ENCODE results near the gene KLHL5. TPM values are rescaled to one million over a fixed set of nuclear protein-coding genes. Genes with fewer than 3 reads are reported as not detected.

Gene KLHL5
- total RNA-seq, 2 experiments from 2014 or later: 34.4 to 59.8 TPM

DNA sequence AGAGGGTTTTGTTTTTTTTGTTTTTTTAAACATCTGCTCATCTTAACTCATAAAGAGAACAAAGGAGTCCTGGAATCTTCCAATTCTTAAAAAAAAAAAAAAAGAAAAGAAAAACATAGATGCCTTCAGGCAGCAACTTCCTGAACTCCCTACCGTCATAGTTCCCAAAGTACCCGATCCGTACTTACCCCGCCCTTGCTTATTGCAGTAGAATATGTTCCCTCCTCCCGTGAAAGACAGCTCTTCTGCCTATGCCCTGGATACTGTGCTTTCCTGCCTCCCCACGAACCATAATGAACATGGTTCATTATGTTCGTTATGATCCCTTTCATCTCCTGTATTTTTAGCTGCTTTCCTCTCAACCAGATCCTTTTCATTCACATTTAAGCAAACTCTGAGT lies 40.3 kb downstream of the KLHL5 start:
- no peak for TF ChIP-seq EZH2phosphoT487 (IDR thresholded peaks at IDR 0.05; ENCODE audit: borderline replicate concordance, low read depth, low read length)
- TF ChIP-seq, protein P1, sequence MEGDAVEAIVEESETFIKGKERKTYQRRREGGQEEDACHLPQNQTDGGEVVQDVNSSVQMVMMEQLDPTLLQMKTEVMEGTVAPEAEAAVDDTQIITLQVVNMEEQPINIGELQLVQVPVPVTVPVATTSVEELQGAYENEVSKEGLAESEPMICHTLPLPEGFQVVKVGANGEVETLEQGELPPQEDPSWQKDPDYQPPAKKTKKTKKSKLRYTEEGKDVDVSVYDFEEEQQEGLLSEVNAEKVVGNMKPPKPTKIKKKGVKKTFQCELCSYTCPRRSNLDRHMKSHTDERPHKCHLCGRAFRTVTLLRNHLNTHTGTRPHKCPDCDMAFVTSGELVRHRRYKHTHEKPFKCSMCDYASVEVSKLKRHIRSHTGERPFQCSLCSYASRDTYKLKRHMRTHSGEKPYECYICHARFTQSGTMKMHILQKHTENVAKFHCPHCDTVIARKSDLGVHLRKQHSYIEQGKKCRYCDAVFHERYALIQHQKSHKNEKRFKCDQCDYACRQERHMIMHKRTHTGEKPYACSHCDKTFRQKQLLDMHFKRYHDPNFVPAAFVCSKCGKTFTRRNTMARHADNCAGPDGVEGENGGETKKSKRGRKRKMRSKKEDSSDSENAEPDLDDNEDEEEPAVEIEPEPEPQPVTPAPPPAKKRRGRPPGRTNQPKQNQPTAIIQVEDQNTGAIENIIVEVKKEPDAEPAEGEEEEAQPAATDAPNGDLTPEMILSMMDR (conservative IDR thresholded peaks at IDR 0.05; ENCODE audit: low read length): no peak
- no peaks in the 10 kb centered on the region for H3K9me3 ChIP-seq (ENCODE audit: low read length)
- H3K4me2 ChIP-seq (ENCODE audit: low read length): no peak overlapping the region
- no peak overlapping the region for H3K4me3 ChIP-seq (ENCODE audit: low read depth, low read length, poor library complexity, severe bottlenecking)
- DNase-seq (ENCODE audit: low spot score): no peak
- H3K79me2 ChIP-seq (ENCODE audit: insufficient read depth, low read depth, low read length): no peaks in the 10 kb centered on the region
- POLR2A ChIA-PET: no interaction called here
- H3K4me1 ChIP-seq (ENCODE audit: insufficient read depth, low read length, poor library complexity, severe bottlenecking): no peaks in the 10 kb centered on the region
- no peaks in the 10 kb centered on the region for H3K9me2 ChIP-seq (ENCODE audit: insufficient read depth, low read length)
- BruUV-seq (replicated peaks): TSS peak; percentile 31
- CTCF ChIA-PET (ENCODE audit: unreplicated experiment): no interaction called here
- no peak overlapping the region for H2AFZ ChIP-seq (ENCODE audit: low read length)
- peaks cover 28% of the 10 kb centered on the region for H3K36me3 ChIP-seq (ENCODE audit: insufficient read depth, low read length)
- H4K20me1 ChIP-seq (ENCODE audit: insufficient read depth, low read length): no peaks in the 10 kb centered on the region
- no peak overlapping the region for H3K27ac ChIP-seq (ENCODE audit: low read depth, low read length, poor library complexity, severe bottlenecking)
- intact Hi-C loops (cut with micrococcal nuclease; ENCODE audit: unreplicated experiment): no loop called here

DNA sequence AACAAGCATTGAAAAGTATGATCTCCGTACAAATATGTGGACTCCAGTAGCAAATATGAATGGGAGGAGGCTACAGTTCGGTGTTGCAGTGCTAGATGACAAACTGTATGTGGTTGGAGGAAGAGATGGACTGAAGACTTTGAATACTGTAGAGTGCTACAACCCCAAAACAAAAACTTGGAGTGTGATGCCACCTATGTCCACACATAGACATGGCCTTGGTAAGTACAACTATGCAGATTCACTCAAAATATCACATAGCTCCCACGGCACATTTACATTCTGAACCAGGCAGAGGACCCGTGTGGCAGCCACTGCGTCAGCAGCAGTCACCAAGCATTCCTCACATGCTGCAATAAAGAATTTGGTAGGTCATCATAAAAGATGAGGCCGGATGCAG lies 41.3 kb downstream of the KLHL5 start:
- Histone ChIP-seq H3K36me3 (ENCODE audit: insufficient read depth, low read length) (peaks cover 29% of the 10 kb centered on the region), H3K27ac (ENCODE audit: low read depth, low read length, poor library complexity, severe bottlenecking) (no peak overlapping the region), H3K4me1 (ENCODE audit: insufficient read depth, low read length, poor library complexity, severe bottlenecking) (no peaks in the 10 kb centered on the region), H3K4me3 (ENCODE audit: low read depth, low read length, poor library complexity, severe bottlenecking) (no peak overlapping the region), H3K9me3 (ENCODE audit: low read length) (no peaks in the 10 kb centered on the region), H4K20me1 (ENCODE audit: insufficient read depth, low read length) (no peaks in the 10 kb centered on the region), H3K79me2 (ENCODE audit: insufficient read depth, low read depth, low read length) (no peaks in the 10 kb centered on the region), H2AFZ (ENCODE audit: low read length) (no peak overlapping the region), H3K4me2 (ENCODE audit: low read length) (no peak overlapping the region), H3K9me2 (ENCODE audit: insufficient read depth, low read length) (no peaks in the 10 kb centered on the region)
- no TSS peak for BruUV-seq (replicated peaks)
- CTCF ChIA-PET (ENCODE audit: unreplicated experiment): no interaction called here
- DNase-seq (ENCODE audit: low spot score): peak; percentile 21
- TF ChIP-seq, protein P1 (conservative IDR thresholded peaks at IDR 0.05; ENCODE audit: low read length): 0 out of 2 replicates have a peak, but pooled peaks have one; percentile 29
- TF ChIP-seq EZH2phosphoT487 (IDR thresholded peaks at IDR 0.05; ENCODE audit: borderline replicate concordance, low read depth, low read length): no peak
- intact Hi-C loops (cut with micrococcal nuclease; ENCODE audit: unreplicated experiment): no loop called here
- POLR2A ChIA-PET: interaction anchor here (0.6 to 1.3 kb wide), 4 partner anchors 16 to 226 kb away, joined by 3 to 5 read pairs (median 4); no protein-coding TSS in a partner anchor

DNA sequence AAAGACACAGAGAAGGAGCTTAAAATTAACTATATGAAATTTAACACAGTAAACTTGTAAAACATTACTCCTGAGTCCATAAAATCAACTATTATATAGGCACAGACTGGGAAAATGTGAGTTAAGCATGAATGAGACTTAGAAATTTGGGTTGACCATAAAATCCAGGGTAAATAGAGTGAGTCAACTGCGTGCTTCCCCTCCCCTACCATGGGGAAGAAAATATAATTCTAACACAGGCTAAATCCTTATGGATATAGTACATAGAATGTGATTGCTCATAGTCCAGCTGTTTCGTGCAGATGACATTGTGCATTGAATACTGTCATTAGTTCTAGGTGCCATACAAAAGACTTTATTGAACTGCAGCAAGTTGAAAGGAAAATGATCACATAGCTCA lies 42.2 kb downstream of the KLHL5 start:
- Histone ChIP-seq H3K79me2 (ENCODE audit: insufficient read depth, low read depth, low read length) (no peaks in the 10 kb centered on the region), H4K20me1 (ENCODE audit: insufficient read depth, low read length) (no peaks in the 10 kb centered on the region), H3K4me2 (ENCODE audit: low read length) (no peak overlapping the region), H3K36me3 (ENCODE audit: insufficient read depth, low read length) (peaks cover 27% of the 10 kb centered on the region), H3K9me3 (ENCODE audit: low read length) (no peaks in the 10 kb centered on the region), H3K4me1 (ENCODE audit: insufficient read depth, low read length, poor library complexity, severe bottlenecking) (no peaks in the 10 kb centered on the region), H3K9me2 (ENCODE audit: insufficient read depth, low read length) (no peaks in the 10 kb centered on the region), H3K4me3 (ENCODE audit: low read depth, low read length, poor library complexity, severe bottlenecking) (no peak overlapping the region), H2AFZ (ENCODE audit: low read length) (no peak overlapping the region), H3K27ac (ENCODE audit: low read depth, low read length, poor library complexity, severe bottlenecking) (no peak overlapping the region)
- CTCF ChIA-PET (ENCODE audit: unreplicated experiment): no interaction called here
- DNase-seq (ENCODE audit: low spot score): no peak
- POLR2A ChIA-PET: interaction anchor here (0.6 to 1.4 kb wide), 5 partner anchors 15 to 225 kb away, joined by 3 to 4 read pairs (median 3); no protein-coding TSS in a partner anchor
- no TSS peak for BruUV-seq (replicated peaks)
- TF ChIP-seq, protein P1 (conservative IDR thresholded peaks at IDR 0.05; ENCODE audit: low read length): no peak
- no peak for TF ChIP-seq EZH2phosphoT487 (IDR thresholded peaks at IDR 0.05; ENCODE audit: borderline replicate concordance, low read depth, low read length)
- intact Hi-C loops (cut with micrococcal nuclease; ENCODE audit: unreplicated experiment): no loop called here

All from OCI-LY7 (cell line).